CD1c-positive myeloid dendritic cell (primary cell): ENCODE data around the gene NBAS.
"Not testable (repeated sequence)": the region's sequence is repeated elsewhere in the genome, so short reads cannot be mapped to it uniquely, and the experiment has no call there.

Source experiments
- DNase-seq: peaks from one replicate; pipeline ENCODE4 v3.0.0-alpha.2; 2016; ENCODE audit errors: extremely low spot score

The NBAS gene

DNA sequence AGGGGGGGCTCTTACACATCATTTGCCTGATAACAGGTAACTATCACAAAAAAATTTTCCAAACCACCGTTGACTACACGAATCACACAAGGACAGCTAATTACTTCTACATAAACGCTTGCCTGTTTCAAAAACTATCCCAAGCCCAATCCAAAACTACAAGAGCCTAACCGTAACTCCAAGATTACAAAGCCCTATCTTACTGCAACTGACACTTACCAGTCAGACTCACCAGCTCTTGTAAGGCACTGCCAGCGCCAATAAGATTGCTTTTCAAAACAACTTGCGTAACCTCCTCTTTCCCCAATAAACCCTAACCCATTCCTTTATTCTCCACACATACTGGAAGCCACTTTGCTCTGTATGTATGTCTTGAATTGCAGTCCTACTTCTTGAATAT, 148.4 kb downstream of the NBAS start:
- DNase-seq: no peak

DNA sequence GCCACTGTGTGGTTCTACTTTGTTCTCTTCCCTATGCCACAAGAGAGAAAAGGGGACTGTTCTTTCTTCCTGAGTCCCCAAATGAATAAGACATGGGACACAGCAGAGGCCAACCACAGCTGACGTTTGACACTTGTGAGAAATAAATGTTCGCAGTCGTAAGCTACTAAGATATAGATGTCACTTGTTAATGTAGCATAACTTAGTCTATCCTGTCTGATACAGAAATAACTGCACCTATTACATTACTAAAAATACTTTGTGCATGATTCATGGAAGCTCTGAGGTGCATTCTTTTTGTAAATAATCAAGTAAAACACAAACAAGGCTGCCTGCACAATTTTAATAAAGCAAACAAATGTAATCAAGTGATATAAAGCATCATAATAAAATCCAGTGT, 148.8 kb downstream of the NBAS start:
- no peak for DNase-seq

DNA sequence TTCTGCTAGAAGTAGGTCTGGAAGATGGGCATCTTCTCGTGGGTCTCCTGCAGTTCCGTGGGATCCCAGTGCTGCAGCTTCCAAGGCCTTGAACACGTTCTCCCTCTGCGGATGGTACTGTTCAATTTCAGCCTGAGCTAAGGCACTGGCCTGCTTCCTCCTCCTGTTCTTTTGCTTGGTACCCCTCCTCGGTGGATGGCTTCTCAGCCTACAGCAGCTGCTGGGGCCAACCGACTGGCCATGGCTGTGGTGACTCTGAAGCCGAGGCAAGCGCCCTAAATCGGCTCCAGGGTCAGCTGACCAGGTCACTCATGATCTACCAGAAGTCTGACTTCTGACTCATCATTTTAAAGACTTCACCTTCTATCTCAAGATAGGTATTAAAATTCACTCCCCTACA, 150.2 kb downstream of the NBAS start:
- DNase-seq: no peak

DNA sequence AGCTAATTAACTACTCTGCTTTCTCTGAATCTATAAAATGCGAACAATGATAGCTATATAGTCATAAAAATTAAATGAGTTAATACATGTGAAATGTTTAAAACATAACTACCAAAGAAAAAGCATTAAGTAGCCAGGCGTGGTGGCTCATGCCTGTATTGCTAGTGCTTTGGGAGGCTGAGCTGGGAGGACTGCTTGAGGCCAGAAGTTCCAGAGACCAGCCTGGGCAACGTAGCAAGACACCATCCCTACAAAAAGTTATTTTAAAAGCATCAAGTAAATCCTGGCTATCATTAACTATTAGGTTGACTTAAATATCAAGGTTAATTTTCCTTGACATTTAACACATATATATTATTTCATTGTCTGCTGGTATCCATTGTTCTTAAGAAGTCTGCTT, 152.4 kb downstream of the NBAS start:
- no peak for DNase-seq

DNA sequence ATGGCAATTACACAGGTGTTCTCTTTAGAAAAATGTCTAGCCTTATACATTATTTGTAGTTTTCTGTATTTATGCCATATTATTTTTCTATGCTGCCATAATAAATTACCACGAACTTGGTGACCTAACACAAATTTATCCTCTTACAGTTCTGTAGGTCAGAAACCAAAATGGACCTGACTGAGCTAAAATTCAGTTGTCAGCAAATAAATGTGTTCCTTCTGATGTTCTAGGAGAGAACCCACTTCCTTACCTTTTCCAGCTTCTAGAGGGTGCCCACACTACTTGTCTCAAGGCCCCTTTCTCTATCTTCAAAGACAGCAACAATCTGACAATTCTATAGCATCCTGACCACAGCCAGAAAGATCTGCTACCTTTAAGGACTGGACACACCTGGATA, 153.5 kb downstream of the NBAS start:
- no peak for DNase-seq

DNA sequence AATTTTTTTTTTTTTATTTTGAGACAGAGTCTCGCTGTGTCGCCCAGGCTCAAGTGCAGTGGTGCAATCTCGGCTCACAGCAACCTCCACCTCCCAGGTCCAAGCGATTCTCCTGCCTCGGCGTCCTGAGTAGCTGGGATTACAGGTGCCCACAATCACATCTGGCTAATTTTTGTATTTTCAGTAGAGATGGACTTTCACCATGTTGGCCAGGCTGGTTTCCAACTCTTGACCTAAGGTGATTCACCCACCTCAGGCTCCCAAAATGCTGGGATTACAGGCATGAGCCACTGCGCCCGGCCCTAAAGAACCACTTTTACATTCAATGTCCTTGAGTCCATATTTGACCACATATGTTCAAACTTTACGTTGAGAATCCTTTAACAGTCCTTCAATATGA, 156.6 kb downstream of the NBAS start:
- DNase-seq: not testable (repeated sequence)

DNA sequence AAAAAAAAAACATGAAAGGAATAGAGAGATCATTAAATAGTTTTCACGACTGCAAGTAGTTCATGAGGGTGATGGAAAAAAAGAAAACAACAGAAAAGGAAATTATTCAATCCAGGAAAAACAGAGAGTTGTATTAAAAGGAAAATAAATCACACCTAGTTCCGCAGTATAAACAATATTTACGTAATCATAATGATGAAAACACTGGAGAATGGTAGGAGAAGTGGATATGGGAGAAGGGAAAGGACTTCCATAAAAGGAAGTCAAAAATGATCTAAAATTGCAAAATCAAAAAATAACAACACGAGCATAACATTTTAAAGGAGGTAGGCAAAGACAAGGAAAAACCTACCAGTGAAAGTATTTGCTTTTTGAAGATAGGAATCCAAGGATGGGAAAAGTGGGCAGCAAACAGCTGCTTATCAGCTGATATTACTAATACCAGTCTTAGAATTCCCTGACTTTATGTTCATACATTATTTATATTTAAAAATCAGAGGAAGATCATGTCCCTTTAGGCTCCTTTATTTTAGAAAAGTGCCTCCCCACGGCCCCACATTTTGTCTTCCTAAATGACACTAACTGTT, 160.8 kb downstream of the NBAS start:
- no peak for DNase-seq

DNA sequence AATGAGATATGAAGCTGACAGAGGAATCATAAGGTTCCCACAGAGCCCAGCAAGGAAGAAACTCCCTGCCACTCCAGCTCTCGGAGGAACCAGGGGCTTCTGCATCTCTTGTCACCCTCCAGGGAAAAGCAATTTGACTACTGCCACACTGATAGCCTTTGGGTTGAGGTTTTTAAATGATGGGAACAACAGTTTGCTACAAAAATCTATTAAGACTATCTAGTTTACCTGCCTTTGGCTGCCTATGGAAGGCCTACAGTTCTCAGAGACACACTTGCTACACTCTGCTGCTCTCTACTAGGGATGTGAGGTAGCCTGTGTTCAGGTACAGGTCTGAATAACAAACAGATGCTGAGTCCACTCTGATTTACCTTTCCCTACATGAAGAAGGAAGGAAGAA, 161.9 kb downstream of the NBAS start:
- no peak for DNase-seq

DNA sequence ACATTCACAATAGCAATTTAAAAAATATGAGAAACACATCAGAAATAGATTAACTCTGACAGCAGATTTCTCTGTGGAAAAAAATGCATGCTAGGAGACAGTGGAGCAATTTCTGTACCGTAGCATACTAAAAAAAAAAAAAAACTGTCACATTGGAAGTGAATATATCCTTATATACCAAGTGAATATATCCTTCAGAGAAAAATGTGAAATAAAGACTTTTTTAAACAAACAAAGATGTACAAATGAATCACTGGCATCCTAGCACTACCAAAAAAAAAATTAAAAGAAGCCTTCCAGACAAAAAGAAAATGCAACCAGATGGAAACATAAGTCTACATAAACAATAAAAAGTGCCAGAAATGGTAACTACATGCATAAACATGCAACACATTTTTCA, 169.4 kb downstream of the NBAS start:
- DNase-seq: no peak

DNA sequence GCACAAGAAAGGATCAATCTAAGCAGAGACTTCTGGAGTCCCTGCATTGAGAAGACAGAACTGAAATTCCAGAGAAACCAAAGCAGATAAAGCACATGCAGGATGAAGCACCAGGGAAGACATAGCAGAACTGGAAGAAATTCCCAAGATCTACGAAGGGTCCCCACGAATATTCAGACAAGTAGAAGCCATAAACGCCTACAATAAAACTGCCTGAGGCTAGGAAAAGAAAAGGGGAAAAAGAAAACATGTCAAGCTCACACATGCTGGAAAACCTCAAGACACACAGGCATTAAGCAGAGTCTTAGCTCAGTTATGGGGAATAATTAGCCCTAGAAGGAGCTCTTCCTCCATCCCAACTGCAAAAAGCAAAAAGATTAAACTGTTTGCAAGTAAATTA, 171.2 kb downstream of the NBAS start:
- no peak for DNase-seq

DNA sequence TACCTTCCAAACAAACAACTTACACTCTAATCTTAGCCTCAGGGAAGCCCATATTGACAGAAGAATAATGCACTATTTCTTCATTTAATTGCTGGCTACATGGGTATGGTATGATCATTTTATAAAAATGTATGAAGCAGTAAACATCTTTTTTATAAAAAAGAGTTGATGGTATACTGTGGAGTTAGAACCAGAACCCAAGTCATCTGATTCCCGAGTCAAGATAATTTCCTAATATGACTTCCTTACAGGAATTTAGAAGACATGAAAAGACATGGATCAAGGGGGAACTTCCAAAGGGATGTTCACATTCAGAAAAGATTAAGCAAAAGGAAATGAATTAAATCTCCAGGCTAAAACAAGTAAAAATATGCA, 171.8 kb downstream of the NBAS start:
- DNase-seq: no peak

DNA sequence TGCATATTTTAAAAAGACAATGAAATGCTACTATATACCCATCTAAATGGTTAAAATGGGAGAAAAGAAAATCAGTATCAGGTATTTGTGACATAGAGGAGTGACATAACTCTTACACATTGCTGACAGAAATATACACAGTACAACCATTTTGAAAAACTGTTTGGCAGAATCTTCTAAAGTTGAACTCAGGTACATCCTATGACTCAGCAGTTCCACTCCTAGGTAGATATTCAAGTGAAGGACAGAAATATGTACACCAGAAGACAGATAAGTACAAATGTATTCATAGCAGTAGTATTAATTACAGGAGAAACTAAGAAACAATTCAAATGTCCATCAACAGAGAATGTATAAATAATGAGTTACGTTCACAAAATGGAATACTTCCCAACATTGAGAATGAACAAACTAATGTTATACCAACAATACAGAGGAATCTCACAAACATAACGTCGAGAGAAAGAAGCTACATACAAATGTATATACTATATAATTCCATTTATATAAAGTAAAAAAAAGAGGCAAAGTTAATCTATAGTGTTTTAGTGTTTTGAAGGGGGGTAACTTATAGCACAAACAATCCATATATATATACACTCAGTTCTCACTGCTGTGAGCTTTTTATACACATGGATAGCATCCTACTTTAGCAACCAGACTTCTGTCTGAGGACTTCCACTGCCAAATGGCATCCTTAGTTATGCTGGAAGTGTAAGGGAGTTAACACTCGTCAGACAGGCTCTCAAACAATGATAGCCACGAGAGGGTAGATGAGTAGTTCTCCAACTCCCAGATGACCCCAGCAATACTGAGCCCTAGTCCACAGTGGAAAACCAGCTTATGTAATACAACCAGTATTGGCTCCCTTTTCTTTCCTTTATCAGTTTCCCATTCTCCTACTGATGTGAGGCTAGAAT, 172.5 kb downstream of the NBAS start:
- DNase-seq: no peak

DNA sequence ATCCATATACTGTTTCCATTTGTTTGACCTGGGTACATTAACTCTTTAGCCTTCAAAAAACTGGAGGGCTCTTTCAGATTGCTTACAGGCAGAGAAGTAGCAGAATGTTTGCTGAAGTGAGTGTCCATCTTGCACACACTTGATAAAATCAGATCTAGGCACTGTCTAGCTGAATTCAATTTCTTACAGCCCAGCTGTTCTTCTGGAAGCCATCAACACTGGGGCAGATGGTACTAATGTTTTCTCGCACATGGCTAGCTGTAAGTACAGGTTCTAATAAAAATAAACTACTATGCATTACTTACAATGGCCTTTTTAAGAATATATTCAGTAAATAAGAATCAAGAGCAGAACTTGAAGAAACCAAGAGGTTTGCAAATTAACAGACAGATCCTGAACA, 175.9 kb downstream of the NBAS start:
- DNase-seq: no peak

DNA sequence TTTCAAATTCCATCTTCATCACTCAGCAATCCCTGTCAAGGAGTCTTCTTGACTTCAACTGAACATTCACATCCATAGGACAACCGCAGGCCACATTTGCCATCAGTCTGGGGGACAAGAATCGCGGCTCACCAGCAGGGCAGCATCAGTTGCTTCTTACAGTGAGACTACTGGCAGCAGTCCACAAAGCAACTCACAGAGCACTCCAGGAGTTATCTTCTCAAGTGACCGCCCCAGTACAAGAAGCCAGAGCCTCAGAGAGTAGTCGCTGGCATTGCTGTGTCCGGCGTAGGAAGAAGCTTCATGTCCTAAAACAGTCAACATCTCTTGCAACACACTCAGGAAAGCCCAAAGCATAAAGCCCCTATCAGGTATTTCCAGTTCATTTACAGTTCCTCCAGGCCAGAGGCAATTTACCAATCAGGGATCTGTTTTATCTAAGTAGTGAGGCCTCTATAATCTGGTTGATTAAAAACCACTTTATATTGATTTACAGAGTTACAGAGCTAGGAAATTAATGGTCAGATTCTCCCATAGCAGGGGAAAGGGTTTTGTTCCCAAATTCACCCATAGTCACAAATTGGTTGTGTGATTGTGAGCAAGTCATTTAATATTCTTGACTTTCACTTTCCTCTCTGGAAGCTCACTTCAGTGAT, 177.3 kb downstream of the NBAS start:
- DNase-seq: no peak

DNA sequence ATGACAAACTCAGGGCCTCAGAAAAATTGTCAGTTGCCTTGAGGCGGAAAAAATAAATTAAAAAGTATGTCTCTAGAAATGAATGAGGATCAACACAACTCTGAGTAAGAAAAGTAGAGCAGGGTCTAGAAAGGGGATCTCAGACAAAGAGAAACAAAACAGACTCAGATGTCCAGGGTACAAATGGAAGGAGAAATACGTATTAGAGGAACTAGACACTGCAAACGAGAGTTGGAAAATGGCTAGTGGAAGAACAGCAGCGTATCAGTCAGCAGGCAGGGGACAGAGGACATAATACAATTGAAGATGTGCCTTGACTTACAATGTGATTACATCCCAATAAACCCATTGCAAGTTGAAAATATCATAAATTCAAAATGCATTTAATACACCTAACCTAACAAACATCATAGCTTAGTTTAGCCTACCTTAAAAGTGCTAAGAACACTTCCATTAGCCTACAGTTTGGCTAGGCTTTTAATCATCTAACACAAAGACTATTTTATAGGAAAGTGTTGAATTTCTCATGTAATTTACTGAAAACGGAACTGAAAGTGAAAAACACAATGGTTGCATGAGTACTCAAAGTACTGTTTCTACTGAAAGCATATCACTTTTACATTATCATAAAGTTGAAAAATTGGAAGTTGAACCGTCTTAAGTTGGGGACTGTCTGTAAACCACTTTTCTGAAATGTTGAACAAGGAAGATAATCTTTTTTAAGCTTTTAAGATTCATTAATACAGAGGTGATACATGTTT, 182.8 kb downstream of the NBAS start:
- DNase-seq: no peak

DNA sequence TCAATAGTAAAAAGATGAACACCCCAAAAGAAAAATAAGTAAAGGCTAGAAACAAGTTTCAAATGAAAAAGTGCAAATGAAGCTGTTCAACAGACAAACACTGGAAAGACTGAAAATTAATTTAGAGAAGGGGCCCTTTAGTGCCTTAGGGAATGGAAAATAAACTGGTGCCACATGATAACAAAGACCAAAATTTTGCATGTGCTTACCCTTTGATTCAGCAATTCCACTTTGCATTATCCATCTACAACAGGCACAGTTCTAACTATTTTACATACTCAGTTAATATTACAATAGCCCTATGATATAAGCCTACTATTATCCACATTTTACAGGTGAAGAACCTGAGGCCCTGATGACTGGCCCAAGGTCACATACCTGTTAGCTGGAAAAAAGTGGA, 183.9 kb downstream of the NBAS start:
- DNase-seq: no peak

DNA sequence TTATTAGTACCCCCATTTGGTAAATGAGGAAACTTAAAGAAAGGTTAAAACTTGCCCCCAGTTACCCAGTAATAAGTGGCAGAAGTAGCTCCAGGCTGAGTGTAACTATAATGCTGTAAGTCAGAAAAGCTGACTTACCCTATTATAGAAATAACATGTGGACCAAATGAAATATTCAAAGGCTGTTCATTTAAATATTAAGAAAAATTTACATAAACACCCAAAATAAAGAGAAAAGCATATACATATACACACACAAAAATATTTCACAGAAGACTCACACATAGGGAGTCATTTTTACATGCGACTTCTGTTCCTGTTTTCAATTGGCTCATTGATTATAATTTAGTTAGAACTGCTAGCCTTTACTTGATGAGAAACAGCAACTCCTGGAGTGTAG, 189.1 kb downstream of the NBAS start:
- no peak for DNase-seq

DNA sequence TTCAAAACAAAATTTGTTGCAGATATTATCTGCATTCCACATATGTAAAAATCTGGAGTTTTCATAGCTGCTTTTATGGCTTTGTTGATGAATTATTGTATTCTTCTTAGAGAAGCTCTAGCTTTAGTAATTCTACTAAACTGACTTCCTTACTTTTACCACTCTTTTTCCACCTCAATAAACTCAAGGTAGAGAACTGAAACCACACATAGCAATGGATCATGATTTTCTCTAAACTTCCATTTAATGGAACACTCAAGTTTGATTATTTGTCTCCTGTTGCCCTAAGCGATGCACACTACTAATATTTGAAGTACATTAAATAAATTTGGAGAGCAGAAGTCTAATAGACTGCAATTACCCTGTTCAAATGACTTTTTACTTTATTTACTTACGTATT, 192.0 kb downstream of the NBAS start:
- no peak for DNase-seq

DNA sequence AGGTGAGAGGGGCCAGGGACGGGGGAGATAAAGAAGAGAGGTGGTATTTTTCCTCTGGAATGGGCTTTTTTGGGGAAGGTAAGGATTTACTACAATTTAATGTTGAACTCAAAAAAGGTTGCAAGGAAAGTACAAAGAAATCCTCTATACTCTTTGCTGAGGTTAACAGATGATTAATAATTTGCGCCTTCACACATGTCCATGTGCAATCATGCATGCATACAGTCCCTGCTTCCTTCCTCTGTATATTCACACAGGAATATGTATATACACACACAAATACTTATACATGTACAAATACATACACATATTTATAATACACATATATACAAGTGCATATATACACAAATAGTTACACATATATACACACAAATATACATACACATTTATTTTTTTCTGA, 193.4 kb downstream of the NBAS start:
- DNase-seq: no peak

DNA sequence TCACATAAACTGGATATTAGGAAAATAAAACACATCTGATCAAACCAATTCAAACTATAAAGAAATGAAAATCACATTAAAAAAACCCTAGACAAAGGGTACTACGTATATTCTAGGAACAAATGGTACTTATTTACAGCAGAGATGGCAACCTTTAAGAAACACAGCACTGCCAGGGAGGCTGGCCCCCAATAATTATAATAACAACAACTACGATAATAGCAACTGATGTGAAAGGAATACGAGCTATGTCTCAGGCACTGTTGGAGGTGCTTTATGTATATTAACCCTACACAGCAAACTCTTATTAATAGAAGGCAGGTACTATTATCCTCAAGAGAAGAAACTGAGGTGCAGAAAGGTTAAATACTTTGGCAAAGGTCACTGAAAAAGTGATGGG, 193.9 kb downstream of the NBAS start:
- no peak for DNase-seq

DNA sequence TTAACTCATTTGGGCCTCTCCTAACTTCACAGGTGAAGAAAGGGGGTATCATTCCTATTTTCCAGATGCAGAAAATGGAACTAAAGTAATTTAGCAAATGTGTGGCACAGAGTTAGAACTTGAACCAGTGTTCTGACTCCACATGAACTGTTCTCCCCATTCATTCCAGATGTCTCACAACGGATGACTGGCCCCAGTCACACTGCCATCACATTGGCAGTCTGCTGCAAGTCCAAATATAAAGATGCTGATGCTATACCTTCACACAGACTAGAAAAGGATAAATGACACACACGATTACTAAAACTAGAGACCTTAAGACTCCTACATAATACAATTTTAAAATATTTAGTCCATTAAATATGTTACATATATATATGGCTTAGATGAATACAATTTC, 195.7 kb downstream of the NBAS start:
- no peak for DNase-seq

DNA sequence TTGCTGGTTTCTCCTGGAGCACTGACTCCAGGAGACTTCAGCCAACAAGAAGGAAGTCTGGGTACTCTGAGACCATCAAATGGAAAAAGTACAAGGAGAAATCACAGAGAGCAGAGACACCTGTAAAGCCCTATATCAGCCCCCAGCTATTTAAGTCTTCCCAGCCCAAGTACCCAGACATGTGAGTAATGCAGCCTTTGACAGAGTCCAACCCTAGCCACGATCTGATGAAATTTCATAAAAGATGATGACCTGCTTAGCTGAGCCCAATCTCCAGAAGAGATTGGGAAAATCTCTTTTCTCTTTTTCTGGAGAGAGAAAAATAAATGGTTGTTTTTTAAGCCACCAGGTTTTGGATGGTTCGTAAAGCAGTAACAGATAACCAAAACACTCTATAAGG, 196.6 kb downstream of the NBAS start:
- no peak for DNase-seq
